ENCODE data around the gene PSMD9.
"Not testable (repeated sequence)": the region's sequence is repeated elsewhere in the genome, so short reads cannot be mapped to it uniquely, and the experiment has no call there.

PSMD9 gene

DNA sequence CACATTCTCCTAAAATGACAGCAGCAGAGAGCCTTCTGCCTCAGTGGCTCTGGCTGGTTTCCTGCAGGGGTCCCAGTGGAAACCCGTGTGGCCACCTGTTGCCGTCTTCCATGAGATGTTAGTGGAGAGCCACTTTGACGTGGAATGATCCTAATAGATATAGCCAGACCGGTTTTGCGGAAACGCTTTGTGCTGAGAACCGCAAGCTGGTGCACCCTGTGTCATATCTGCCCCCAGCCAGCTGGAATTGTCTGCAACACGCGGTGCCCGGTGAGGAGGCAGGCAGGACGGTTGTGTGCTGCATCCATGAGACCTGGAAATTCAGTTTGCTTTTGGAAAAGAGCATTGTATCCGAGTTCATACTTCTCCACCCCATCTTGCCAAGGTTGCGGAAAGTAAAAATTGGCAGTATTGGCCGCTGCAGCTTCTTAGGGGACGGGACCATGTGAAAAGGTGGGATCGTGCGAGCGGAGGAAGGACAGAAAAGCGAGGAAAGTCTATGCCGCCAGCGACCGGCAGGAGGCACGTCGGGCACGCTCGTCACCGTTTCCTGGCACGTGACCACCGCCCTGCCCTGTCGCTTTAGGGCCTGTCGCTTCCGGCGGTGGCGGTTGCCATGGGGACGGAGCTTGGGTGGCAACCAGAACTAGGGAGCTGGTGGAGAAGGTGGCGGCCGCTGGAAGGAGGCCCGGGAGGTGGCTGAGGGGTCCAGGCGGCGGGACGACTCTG lies 29.5 kb downstream of the PSMD9 start, which contains the start of gene CFAP251:
Gene CFAP251 (plus strand): TSS at position 643 of the 729 bp plus-strand sequence. CDS start 2,714 bp downstream, outside the sequence.
- DNase-seq, result peak; percentile 10 to 94 (median 83)

DNA sequence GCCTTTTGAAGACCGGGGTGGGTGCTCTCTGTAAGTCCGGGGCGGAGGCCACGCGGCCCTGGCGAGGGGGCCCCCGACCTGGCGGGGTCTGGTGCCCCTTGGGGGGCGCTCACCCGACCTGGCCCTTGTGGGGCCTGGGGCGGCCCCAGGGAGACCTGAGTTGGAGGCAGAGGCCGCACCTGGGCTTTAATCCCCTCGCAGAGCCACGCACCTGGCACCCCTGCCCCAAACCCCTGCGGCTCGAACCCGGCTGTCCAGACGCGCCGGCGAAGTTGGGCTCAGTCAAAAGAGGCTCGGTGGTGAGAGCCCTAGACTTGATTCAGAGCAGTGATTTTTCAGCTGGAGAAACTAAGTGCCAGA lies 30.1 kb downstream of the PSMD9 start:
- peak in 4 of 51 donors; percentile 8 to 57 (median 28) for DNase-seq

DNA sequence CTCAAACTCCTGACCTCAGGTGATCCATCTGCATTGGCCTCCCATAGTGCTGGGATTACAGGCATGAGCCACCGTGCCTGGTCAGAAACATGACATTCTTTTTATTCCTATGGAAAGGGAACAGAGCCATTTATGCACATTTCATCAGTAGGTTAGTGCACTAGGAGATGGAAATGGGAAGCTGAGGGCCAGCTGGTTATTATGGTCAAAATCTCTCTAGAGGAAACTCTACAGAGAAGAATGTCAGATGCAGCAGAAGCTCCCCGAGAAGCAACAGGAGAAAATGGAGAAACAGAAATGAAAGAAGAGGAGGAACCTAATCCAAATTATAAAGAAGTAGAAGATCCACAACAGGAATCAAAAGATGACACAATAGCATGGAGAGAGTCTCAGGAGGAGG lies 32.5 kb downstream of the PSMD9 start:
- DNase-seq, result no peak

DNA sequence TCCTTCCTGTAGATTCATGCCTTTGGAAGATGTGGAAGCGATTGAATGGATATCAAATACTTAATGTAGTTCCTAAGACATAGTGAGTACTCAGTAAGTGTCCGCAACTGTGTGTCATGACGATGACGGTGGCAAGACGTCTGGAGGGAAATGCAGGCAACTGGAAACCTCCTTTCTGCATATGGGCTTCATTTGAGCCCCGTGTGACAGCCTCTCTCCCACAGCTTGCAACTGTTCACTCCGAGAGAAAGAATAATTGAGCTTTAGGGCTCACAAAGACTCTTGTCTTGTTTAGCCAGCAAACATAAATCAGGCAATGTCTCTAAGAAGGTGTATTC lies 36.7 kb downstream of the PSMD9 start:
- DNase-seq, result peak in 1 of 51 donors; percentile 5

DNA sequence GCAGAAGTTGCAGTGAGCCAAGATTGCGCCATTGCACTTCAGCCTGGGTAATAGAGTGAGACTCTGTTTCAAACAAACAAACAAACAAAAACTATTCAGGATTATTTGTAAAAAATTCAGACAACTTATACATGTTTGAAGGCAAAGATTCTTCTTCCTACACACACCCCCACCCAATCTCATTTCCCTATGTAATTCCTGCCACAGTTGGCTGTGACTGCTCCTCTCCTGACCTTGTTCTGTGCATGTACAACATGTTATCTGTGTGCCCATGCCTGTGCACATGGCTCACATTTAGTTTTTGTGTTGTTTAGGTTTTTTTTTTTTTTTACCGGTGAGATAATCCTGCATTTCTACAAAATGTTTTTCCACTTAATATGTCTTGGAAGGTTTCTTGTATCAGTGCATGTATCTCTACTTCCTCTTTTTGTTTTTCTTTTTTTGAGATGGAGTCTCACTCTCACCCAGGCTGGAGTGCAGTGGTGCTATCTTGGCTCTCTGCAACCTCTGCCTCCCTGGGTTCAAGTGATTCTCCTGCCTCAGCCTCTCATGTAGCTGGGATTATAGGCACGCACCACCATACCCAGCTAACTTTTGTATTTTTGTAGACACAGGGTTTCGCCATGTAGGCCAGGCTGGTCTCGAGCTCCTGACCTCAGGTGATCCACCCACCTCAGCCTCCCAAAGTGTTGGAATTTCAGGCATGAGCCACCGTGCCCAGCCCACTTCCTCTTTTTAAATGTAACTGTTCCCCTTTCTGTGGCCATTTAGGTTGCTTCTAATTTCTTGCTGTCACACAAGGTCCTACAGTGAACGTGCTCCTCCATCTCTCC lies 38.5 kb downstream of the PSMD9 start:
- DNase-seq, result no peak

DNA sequence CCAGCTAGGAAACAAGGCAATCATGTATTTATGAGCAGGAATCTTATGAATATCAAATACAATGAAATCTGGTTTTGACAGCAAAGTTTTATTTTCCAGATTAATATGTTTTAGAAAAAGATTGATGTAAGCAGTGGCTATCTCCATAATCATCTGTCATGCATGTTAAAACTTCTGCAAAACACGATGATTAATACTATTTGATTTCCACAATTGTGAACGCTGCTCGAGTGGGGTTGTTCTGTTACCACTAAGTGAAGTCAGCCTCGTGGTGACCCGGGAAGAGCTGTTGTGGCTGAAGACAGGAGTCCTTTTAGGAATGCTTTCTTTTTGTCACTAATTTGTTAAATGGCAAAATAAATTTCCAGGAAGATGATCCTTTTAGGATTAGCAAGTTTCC lies 39.2 kb downstream of the PSMD9 start:
- DNase-seq, result no peak

DNA sequence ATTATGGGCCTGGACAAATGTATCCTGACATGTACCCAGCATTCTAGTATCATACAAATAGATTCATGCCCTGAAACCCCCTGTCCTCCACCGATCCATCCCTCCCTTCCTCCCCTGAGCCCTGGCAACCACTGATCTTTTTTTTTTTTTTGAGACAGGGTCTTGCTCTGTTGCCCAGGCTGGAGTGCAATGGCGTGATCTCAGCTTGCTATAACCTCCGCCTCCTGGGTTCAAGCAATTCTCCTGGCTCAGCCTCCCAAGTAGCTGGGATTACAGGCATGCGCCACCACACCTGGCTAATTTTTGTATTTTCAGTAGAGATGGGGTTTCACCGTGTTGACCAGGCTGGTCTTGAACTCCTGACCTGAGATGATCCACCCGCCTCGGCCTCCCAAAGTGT lies 41.0 kb downstream of the PSMD9 start:
- not testable (repeated sequence) for DNase-seq

DNA sequence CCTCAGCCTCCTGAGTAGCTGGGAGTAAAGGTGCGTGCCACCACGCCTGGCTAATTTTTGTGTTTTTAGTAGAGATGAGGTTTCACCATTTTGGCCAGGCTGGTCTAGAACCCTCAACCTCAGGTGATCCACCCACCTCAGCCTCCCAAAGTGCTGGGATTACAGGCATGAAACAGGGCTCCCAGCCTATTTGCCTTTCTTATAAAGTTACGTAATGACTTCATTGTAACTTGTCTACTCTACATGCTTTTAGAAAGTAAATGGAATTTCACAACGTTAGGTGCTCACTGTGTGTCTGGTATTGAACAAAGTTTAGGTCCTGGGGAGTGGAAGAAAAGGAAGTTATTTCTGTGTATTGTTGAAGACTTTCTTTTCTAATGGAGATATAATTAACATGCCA lies 42.3 kb downstream of the PSMD9 start:
- DNase-seq, result no peak

DNA sequence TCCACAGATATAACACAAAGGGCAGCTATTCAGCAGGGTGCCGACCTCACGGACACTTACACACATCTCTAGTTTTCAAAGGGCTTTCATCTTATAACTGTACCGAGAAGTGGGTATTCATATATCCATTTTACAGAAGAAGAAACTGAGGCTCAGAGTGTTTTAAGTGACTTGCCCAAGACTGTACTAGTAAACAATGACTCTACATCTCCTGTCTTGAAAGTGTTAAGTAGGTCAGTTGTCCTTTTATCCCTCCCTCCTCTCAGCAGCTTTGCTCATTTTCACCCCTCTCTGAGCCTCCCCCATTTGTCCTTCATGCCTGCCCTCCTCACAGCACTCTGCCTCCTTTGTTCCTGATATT lies 43.6 kb downstream of the PSMD9 start:
- DNase-seq, result no peak

DNA sequence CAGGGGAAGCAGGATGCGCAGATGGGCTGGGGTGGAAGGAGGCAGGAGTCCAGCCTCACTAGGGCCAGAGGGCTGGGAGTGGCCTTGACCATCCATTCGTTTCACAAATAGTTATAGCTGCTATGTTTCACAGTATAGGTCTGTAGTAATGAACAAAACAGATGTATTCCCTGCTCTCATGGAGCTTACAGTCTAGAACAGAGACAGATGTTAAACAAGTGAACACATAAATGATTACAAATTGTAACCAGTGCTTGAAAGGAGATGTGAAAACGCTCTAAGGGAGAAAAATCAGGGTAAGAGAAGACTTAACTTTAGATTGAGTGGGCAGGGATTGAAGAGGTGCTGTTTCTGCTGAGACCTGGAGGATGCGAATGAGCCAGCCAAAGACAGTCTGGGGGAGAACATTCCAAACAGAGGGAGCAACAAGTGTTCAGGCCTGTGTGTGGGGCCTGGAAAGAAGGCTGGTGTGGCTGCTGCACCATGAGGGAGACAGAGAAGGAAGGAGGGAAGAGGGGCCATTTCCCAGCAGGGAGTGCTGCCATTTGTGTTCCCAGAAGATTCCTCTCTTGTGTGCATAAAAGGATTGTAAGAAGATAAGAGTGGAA lies 44.4 kb downstream of the PSMD9 start:
- no peak for DNase-seq

DNA sequence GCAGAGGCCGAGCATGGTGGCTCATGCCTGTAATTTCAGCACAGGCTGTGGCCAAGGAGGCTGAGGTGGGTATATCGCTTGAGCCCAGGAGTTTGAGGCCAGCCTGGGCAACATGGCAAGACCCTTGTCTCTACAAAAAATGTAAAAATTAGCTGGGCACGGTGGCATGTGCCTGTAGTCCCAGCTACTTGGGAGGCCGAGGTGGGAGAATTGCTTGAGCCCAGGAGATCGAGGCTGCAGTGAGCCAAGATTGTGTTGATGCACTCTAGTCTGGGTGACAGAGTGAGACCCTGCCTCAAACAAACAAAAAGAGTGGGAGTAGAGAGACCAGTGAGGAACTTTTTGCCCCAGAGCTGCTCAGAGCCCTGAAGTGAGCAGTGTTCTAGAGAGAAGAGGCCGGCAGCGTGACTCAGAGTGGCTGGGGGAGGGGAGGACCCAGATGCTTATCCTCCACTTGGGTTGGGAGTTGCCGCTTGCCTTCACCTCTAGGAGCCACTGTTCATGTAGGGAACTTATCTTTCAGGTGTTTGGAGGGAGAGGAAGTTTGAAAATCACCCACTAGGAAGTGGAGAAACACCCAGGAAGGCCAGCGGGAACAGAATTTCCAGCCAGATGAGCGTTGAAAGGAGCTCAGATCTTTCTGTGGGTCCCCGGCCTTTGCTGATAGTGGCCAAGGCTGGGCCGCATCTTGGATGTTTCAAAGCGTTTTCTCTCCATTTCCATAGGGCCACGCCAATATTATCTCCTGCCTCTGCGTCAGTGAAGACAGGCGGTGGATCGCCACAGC lies 45.1 kb downstream of the PSMD9 start:
- no peak for DNase-seq

DNA sequence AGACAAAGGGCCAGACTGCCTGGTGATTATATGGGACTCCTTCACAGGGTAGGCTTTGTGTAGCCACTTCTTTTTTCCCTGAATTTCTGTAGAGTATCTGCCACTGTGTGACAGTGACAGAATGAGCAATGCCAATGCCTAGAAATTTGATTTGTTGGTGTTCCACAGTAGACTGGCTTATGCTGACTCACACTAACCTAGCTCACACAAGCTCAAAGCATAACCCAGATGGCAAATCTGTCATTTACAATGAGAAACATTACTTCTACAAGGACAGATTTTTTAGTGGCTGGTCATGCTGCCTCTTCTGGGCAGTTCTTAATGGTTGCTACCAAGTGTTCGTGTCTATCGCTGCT lies 45.7 kb downstream of the PSMD9 start:
- no peak for DNase-seq

DNA sequence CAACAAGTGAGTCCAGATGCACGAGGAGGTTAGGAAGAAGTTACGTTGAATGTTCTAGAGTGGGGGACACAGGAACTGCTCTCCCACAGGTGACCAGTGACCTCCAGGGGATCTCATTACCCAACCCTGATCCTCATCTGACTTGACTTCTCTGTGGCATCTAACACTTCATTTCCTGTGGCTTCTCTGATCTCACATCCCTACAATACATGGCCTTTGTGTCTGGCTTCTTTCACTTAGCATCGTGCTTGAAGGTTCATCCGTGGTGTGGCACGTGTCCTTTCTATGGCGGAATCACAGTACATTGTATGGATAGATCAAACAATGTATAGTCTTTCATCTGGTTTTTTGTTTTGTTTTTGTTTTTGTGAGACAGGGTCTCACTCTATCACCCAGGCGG lies 49.1 kb downstream of the PSMD9 start:
- no peak for DNase-seq

DNA sequence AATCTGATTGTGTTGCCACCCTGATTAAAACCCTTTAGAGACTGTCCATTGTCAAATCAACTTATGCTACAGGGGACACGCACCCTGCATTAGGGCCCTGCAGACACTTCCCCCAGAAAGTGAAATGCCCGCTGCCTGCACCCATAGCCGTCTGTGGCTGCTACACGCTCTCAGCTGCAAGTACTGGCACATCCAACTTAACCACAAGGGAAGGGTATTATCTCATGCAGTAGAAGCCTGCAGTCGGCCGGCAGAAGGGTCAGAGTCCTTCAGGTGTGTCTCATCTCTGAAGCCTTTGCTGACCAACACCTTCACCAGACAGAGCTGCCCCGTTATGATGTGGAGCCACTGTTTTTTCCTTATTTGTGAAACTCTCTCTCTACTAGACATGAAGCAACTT lies 50.6 kb downstream of the PSMD9 start:
- peak in 2 of 51 donors; percentile 14 to 16 for DNase-seq

DNA sequence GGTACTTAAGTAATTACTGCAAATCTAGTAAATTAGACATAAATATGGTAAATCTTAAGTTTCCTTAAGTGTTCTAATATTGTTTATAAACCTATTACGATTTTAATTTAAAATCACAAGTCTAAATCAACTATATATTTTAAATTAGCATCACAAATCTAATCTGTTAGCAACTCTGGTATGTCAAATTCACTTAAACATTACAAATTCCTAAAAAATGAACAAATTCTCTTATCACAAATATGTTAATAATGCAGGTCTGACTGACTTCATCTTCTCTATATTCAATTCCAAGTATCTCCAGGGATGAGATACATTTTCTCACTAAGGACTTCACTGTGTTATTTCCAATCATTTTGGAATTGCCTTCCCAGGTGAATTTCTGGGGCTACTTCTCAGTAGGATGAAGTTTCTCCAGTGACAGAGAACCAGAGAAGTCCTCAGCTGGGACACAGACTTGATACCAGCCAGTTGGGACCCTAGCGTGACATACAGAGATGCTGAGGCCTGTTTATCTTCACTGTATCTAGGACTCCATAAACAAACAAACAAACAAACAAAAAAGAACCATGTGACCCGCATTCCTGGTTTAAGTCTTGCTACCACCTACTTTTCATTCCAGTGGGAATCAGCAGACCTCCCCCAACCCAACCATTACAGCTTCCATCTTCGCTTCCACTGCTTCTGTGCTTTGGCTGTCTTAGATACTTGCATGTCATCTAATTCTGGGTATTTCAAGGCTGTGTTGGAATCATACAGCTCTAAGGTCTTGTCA lies 51.6 kb downstream of the PSMD9 start:
- no peak for DNase-seq

DNA sequence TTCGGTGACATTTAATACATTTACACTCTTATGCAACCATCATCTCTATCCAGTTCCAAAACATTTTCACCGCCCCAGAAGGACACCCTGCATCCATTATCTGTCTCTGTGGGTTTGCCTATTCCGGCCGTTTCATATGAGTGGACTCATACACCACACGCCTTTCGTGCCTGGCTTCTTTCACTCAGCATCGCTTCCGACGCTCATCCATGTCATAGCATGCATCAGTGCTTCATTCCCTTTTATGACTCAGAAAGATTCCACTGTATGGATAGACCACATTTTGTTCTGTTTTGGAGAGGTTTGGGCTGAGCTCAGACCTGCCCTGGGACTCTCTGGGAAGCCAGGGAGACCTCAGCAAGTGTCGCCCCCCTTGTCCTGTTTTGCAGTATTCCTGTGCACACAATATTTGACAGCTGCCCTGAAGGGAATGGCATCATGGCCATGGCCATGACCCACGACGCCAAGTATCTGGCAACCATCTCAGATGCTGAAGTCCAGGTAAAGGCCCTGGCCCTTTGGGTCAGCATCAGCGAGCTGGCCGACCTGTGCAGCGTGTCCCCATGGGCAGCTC lies 53.6 kb downstream of the PSMD9 start:
- no peak for DNase-seq

DNA sequence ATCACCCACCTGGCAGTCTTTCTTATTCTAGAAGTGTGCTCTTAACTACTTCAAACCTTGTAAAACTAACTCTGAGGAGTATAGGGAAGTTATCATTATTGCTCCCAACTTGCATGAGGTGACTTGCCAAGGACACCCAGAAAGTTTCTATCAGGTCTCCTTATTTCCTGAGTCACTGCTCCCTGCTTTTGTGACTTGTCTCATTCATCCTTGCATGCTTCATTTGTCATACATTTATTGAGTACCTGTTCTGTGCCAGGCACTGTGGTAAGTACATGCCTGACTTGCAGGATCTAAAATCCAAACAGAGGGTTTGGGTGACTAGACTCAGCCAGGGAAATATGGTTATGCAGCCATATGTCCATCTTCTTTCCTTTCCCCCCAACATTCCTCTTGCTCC lies 55.3 kb downstream of the PSMD9 start:
- no peak for DNase-seq

DNA sequence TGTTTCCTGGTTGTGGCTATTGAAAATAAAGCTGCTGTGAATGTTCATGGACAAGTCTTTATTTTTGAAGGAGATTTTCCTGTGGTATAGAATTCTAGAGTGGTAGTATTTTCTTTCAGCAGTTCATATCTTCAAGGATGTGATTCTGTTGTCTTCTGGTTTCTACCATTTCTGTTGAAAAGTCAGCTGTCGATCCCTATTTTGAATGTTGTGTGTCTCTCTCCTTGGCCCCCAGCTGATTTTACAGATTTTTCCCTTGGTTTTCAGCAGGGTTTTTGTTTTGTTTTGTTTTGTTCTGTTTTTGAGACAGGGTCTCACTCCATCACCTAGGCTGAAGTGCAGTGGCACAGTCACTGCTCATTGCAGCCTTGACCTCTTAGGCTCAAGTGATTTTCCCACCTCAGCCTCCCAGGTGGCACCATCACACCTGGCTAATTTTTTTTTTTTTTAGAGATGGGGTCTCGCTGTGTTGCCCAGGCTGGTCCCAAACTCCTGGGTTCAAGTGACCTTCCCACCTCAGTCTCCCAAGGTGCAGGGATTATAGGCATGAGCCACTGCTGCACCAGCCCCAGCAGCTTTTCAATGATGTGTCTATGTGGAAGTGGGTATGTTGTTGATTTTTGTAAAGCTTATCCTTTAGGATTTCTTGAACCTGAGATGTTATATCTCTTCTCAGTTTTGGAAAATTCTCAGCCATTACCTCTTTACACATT lies 57.9 kb downstream of the PSMD9 start:
- DNase-seq, result no peak

DNA sequence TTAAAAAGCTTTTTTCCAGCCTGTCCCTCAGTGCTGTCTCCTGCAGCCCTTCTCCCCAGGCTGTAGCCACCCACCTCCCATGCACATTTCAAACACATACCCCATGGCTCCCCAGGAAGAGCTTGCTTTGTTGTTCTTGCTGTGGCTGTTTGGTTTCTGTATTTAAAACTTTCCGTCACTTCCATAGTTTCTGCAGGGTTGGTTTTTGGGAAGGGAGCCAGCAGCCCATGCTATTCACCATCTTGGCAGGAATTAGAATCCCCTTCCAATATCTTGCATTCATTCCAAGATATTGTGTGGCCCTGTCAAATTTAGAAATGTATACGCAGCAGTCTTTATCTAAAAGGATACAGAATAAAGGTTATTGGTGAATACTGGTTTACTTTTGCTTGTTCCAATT lies 59.4 kb downstream of the PSMD9 start:
- DNase-seq, result no peak
